ENCODE data around the gene UBR2. TPM values are rescaled to one million over a fixed set of nuclear protein-coding genes. Genes with fewer than 3 reads are reported as not detected.

The UBR2 gene
- total RNA-seq, 1 donor: 31.5 TPM

DNA sequence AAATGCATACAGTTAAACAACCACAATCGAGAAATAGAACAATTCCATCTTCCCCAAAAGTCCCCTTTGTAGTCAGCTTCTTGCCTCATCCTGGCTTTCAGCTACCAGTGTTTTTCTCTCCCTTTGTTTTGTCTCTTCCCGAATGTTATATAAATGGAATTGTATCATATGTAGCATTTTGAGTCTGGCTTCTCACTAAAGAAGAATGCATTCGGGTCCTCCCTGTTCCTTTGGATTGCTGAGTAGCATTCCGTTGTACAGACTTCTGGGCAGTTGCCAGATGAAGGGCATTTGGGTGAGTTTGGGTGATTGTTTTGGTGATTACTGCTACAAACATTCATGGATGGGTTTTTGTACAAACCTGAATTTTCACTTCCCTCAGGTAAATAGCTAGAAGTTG is 130.8 kb downstream of the UBR2 start:
- DNase-seq (ENCODE audit: insufficient read length, low spot score, missing footprints): peak; percentile 88
- Histone ChIP-seq H3K27ac (ENCODE audit: low read depth, low read length) (peak overlapping the region; percentile 66), H4K20me1 (ENCODE audit: insufficient read depth, low read length) (no peaks in the 10 kb centered on the region), H3K9me3 (ENCODE audit: low read depth, low read length) (no peaks in the 10 kb centered on the region), H3K79me2 (ENCODE audit: insufficient read depth, low read length) (no peaks in the 10 kb centered on the region), H3K4me3 (ENCODE audit: insufficient read depth, low read length) (no peak overlapping the region), H3K27me3 (ENCODE audit: insufficient read depth, low read length) (no peaks in the 10 kb centered on the region), H3K36me3 (ENCODE audit: insufficient read depth, low read length) (peaks cover 24% of the 10 kb centered on the region), H3K4me1 (ENCODE audit: insufficient read depth, low read length) (peaks cover 74% of the 10 kb centered on the region), H2AFZ (ENCODE audit: low read length) (no peak overlapping the region), H3K4me2 (ENCODE audit: insufficient read depth, low read length) (peak overlapping the region; percentile 17)
- TF ChIP-seq, protein P1, sequence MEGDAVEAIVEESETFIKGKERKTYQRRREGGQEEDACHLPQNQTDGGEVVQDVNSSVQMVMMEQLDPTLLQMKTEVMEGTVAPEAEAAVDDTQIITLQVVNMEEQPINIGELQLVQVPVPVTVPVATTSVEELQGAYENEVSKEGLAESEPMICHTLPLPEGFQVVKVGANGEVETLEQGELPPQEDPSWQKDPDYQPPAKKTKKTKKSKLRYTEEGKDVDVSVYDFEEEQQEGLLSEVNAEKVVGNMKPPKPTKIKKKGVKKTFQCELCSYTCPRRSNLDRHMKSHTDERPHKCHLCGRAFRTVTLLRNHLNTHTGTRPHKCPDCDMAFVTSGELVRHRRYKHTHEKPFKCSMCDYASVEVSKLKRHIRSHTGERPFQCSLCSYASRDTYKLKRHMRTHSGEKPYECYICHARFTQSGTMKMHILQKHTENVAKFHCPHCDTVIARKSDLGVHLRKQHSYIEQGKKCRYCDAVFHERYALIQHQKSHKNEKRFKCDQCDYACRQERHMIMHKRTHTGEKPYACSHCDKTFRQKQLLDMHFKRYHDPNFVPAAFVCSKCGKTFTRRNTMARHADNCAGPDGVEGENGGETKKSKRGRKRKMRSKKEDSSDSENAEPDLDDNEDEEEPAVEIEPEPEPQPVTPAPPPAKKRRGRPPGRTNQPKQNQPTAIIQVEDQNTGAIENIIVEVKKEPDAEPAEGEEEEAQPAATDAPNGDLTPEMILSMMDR (IDR thresholded peaks at IDR 0.05; ENCODE audit: extremely low read depth, low read depth, low read length): no peak

DNA sequence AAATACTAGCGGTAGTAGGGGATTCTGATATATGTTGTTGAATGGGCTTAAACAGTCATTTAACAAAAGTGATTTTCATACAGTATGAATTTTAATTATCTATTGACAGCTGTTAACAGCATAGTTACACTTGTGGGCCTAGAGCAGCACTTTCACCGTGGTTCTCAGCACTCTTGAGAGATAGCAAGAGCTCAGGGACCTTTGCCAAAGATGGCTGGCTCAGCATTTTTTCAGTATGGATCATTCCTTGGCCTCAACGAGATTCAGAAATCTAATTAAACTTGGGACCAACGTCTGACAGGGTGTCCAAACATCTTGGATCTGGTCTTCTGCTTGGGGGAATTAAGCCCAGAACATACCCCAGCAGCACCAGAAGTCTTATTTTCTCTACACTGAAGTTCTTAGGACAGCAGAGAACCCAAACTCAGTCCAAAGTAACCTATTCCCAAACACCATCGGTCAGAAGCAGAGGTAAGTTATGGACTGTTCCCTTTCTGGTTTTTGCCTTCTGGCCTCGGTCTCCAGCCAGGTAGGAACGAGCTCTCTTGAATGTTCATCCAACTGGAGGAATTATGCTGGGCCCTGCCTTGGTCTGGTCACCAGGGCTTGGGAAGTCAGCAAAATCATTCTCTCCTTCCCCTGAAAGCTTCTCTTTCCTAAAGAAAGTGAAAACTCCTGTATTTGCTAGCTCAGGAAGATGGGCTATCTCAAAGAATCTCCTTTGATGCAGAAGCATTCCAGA is 132.9 kb downstream of the UBR2 start:
- H3K4me2 ChIP-seq (ENCODE audit: insufficient read depth, low read length): peak overlapping the region; percentile 8
- H3K9me3 ChIP-seq (ENCODE audit: low read depth, low read length): no peaks in the 10 kb centered on the region
- H3K4me1 ChIP-seq (ENCODE audit: insufficient read depth, low read length): peaks cover 54% of the 10 kb centered on the region
- H3K4me3 ChIP-seq (ENCODE audit: insufficient read depth, low read length): no peak overlapping the region
- DNase-seq (ENCODE audit: insufficient read length, low spot score, missing footprints): peak; percentile 78
- TF ChIP-seq, protein P1 (IDR thresholded peaks at IDR 0.05; ENCODE audit: extremely low read depth, low read depth, low read length): no peak
- no peak overlapping the region for H2AFZ ChIP-seq (ENCODE audit: low read length)
- no peaks in the 10 kb centered on the region for H3K79me2 ChIP-seq (ENCODE audit: insufficient read depth, low read length)
- no peaks in the 10 kb centered on the region for H3K27me3 ChIP-seq (ENCODE audit: insufficient read depth, low read length)
- no peaks in the 10 kb centered on the region for H4K20me1 ChIP-seq (ENCODE audit: insufficient read depth, low read length)
- peak overlapping the region; percentile 50 for H3K27ac ChIP-seq (ENCODE audit: low read depth, low read length)
- H3K36me3 ChIP-seq (ENCODE audit: insufficient read depth, low read length): peaks cover 6% of the 10 kb centered on the region

DNA sequence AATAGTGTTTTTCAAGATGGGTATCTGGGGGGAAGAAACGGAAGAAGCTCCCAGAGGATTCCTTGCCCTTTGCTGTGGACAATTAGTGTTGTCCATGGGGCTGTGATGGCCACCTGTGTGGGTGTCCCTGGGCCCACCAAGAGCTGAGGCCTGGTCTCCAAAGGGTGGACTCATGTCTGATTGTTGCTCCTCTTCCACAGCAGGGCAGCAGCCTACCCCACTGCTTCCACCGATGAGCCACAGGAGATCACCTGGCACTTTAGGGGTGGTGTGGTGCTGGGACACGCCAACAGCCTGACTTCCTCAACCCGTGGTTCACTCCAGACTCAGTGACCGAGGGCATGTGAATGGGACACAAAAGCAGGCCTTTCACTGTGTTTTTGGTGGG is 133.4 kb downstream of the UBR2 start:
- DNase-seq (ENCODE audit: insufficient read length, low spot score, missing footprints): no peak
- no peak overlapping the region for H3K4me3 ChIP-seq (ENCODE audit: insufficient read depth, low read length)
- H4K20me1 ChIP-seq (ENCODE audit: insufficient read depth, low read length): no peaks in the 10 kb centered on the region
- H3K4me2 ChIP-seq (ENCODE audit: insufficient read depth, low read length): no peak overlapping the region
- H3K36me3 ChIP-seq (ENCODE audit: insufficient read depth, low read length): peaks cover 6% of the 10 kb centered on the region
- H3K4me1 ChIP-seq (ENCODE audit: insufficient read depth, low read length): peaks cover 48% of the 10 kb centered on the region
- no peak overlapping the region for H3K27ac ChIP-seq (ENCODE audit: low read depth, low read length)
- H3K9me3 ChIP-seq (ENCODE audit: low read depth, low read length): no peaks in the 10 kb centered on the region
- H3K27me3 ChIP-seq (ENCODE audit: insufficient read depth, low read length): no peaks in the 10 kb centered on the region
- H3K79me2 ChIP-seq (ENCODE audit: insufficient read depth, low read length): no peaks in the 10 kb centered on the region
- TF ChIP-seq, protein P1 (IDR thresholded peaks at IDR 0.05; ENCODE audit: extremely low read depth, low read depth, low read length): no peak
- no peak overlapping the region for H2AFZ ChIP-seq (ENCODE audit: low read length)

DNA sequence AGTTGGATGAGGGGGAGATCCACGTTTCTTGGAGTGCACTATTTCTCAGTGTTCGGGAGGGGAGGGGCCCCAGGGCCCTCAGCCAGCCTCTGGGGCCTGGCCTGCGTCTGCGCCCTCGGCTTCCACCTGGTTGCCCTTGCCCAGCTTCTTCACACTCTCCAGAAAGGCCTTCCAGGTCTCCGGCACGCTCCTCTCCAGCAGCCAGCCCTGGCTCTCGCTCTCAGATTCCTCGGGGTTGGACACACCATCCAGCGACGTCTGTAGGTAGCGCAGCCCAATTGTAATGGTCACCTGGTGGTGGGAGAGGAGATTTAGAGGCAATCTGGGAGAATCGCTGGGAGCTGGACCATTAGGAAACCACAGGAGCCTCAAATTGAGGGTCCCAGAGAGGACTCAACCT is 134.4 kb downstream of the UBR2 start:
- H3K36me3 ChIP-seq (ENCODE audit: insufficient read depth, low read length): peaks cover under 1% of the 10 kb centered on the region
- H3K27me3 ChIP-seq (ENCODE audit: insufficient read depth, low read length): no peaks in the 10 kb centered on the region
- H3K79me2 ChIP-seq (ENCODE audit: insufficient read depth, low read length): no peaks in the 10 kb centered on the region
- no peak overlapping the region for H3K4me2 ChIP-seq (ENCODE audit: insufficient read depth, low read length)
- H3K9me3 ChIP-seq (ENCODE audit: low read depth, low read length): no peaks in the 10 kb centered on the region
- H2AFZ ChIP-seq (ENCODE audit: low read length): no peak overlapping the region
- H3K4me3 ChIP-seq (ENCODE audit: insufficient read depth, low read length): no peak overlapping the region
- peaks cover 38% of the 10 kb centered on the region for H3K4me1 ChIP-seq (ENCODE audit: insufficient read depth, low read length)
- DNase-seq (ENCODE audit: insufficient read length, low spot score, missing footprints): no peak
- H4K20me1 ChIP-seq (ENCODE audit: insufficient read depth, low read length): no peaks in the 10 kb centered on the region
- TF ChIP-seq, protein P1 (IDR thresholded peaks at IDR 0.05; ENCODE audit: extremely low read depth, low read depth, low read length): no peak
- H3K27ac ChIP-seq (ENCODE audit: low read depth, low read length): no peak overlapping the region

Measured in osteoblast (primary cell).